OCI-LY3 (cell line): ENCODE measurements around the gene SMURF2.

Experiments used
- EZH2phosphoT487 ChIP-seq: fragments of 200-600 bp; shearing (Covaris generic); IDR thresholded peaks from 2 replicates; pipeline ENCODE4 v1.6.1; 2018; ENCODE audit warnings: antibody characterized with exemption, mixed run types, low read depth
- TF ChIP-seq, protein P1 (sequence below): fragments of 200-600, 300-600 bp; sonication (generic); IDR thresholded peaks from 2 replicates; pipeline ENCODE4 v1.5.1; 2014; ENCODE audit warnings: antibody characterized with exemption, low read length, low read depth

DNA sequence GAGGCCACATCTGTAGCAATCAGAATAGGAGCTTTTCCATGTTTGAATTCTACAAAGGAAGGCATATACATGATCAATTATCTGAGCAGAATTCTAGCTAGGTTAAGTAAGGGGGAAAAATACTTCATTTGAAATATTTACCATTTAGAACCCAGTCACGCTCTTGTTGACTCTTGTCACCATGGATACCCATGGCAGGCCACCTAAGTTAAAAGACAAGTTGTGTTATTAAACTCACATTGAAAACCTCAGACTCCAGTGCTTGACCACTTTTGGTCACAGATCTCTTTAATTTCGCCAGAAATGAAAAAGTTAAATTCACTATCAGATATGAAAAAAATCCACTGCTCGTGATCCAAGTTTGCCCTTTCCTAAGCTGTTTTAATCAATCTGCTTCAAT, 160.1 kb downstream of the SMURF2 start:
- TF ChIP-seq, protein P1, sequence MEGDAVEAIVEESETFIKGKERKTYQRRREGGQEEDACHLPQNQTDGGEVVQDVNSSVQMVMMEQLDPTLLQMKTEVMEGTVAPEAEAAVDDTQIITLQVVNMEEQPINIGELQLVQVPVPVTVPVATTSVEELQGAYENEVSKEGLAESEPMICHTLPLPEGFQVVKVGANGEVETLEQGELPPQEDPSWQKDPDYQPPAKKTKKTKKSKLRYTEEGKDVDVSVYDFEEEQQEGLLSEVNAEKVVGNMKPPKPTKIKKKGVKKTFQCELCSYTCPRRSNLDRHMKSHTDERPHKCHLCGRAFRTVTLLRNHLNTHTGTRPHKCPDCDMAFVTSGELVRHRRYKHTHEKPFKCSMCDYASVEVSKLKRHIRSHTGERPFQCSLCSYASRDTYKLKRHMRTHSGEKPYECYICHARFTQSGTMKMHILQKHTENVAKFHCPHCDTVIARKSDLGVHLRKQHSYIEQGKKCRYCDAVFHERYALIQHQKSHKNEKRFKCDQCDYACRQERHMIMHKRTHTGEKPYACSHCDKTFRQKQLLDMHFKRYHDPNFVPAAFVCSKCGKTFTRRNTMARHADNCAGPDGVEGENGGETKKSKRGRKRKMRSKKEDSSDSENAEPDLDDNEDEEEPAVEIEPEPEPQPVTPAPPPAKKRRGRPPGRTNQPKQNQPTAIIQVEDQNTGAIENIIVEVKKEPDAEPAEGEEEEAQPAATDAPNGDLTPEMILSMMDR = no peak
- TF ChIP-seq EZH2phosphoT487 = no peak
